Measurements from ENCODE around the gene CPNE2.

The CPNE2 gene

DNA sequence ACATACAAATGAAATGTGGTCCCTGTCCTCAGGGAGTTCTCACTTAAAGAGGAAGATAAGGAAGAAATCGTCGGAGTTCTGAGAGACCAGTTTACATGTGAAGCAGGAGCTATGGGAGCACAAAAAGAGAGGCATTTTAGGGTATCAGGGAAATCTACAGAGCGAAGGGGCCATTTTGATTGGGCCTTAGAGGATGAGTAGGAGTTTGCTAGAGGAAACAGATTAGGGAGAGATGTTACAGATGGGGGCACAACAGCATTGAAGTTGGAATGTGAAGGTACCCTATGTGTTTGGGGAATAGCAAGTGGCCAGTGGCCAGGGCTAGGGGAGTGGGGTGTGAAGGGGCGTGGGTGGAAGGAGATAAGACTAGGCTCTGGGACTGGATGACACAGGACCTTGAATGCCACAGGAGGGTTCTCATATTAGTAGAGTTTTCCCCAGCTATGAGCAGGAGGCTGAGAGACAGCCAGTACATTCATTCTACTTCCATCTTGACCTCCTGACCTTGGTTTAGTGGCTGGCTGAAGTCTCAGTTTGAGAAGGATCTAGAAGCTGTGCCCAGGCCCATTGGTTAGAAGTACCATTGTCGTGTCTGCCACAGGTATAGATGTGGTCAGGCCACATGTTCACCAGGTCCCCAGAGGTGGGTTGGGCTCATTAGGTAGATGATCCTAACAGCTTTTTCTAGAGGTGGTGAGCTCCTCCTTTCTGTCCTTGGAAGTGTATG is 34.8 kb downstream of the CPNE2 start:
- DNase-seq = no peak

DNA sequence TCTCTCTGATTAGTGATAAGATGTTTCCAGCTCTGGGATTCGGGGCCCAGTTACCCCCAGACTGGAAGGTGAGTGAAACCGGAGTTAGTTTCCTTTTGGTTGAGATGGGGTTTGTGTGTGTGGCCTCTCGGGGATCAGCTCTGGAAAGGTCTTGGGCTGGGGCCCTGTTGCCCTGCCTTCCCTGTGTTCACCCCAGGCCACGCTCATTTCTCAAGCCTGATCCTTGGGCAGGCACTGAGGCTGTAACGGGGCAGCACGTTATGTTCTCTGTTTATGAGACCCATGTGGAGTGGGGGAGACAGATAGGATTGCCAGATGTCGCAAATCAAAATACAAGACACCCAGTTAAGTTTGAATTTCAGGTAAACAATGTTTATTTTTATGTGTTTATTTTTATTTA is 35.5 kb downstream of the CPNE2 start:
- DNase-seq = no peak

DNA sequence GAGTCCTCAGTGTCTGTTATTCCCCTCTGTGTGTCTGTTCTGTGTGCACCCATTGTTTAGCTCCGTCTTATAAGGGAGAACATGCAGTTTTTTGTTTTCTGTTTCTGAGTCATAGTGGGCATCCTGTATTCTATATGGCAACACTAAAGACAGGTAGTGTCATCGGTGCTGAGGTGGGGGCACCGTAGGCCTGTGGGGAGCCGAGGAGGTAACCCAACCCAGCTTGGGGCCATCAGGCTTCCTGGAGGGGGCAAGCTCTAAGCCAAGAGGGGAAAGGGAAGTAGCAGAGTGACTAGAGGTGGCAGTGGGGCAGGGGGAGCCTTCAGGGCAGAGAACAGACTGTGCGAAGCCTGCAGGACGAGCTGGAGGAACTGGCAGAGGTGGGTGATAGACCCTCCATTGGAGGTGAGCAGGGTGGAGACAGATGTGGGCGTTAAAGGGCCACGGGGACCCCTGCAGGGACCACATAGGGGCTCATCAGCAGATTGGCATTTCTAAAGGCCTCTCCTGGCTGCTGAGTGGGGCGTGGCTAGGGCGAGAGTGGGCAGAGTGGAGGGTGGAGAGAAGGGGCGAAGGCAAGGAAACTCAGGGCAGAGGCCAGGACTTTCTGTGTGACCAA is 36.5 kb downstream of the CPNE2 start:
- no peak for DNase-seq

DNA sequence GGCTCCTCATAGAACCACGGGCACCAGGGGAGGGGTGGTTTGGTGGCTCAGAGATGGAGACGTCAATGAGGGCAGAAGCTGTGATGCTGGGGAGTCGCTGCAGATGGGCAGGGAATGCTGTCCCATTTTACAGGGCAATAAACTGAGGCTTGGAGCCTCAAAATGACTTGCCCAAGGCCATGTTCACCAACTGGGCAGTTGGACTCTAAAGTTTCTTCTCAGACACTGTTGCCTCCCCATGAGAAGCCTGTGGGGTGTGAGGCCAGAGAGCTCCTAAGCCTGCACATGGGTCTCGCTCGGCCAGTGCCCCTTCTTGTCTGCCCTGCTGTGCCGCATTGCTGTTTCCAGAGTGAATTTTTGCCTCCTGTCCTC is 38.6 kb downstream of the CPNE2 start:
- DNase-seq = no peak

DNA sequence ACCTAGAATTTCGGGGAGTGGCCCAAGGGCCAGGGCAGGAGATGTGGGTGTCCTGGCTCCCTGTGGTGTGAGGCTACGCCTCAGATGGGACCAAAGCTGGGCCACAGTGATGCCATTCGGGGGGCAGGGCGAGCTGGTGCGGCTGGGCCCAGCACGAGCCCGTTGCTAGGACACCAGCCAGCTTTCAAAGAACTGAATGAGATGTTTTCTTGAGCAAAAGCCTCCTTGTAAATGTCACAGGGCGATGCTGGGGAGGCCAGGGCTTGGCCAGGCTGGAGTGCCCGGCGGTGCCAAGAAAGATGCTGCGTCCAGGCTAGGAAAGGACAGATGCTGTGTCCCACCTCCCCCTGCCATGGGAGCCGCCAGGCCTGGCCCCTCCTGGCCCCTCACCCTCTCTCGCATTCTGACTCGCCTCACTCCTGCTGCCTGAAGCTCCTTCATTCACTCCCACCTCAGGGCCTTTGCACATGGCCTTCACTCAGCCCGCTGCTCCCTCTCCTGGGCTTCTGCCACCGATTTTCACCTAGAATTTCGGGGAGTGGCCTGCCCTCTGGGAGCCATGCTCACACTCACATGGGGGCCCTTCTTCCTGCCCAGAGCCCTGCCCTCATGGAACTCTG is 39.1 kb downstream of the CPNE2 start:
- DNase-seq = peak; percentile 26

DNA sequence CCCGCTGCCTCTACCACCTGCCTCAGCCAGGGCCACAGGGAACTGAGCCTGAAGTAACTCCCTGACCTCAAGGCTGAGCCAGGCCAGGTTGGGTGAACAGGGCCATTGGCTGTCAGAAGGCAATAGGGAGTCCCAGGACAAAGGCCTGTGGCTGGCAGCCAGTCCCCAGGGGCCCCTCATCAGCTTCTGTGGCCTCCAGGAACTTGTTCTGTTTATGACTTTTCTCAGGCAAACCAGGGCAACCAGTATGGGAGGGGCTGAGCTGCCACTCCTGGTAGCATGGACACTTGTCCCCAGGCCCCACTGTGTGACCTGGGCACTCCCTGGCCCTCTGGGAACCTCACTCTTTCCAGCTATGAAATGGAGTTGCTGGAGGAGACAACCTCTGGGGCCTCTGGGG is 40.1 kb downstream of the CPNE2 start:
- DNase-seq = no peak

DNA sequence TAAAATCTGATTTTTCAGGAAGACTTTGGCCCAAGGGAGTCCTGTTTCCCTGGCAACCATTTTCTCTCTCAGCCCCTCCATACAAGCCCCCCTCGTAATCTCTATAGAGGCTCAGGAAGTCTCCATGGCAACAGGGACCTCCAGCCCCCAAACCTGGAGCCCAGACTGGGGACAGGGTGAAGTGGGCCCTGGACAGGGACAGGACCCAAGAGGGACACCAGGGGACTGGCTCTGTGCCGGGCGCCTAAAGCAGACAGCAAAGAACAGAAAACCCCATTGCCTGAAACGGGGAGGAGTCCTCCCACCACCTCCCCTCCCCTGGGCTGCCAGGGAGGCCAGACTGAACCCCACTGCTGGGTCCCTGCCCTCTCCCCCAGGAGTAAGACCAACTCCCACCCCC is 40.6 kb downstream of the CPNE2 start:
- DNase-seq = no peak

DNA sequence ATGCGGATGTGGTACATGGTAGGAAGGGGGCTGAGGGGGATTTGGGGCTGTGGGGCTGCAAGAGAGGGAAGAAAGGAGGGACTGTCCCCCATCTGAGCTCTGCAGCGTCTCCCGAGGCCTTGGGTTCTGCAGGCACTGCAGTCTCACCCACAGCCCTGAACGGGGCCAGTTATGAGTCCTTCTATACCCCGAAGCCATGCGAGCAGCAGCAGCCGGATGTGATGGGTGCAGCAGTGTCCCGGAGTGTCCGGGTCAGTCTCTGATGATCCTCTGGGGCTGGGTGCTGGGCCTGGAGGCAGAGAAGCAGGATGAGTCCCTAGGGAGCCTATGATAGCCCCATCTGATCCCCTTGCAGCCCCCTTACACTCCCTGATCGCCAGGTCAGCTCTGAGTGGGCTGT is 41.5 kb downstream of the CPNE2 start:
- DNase-seq = no peak

DNA sequence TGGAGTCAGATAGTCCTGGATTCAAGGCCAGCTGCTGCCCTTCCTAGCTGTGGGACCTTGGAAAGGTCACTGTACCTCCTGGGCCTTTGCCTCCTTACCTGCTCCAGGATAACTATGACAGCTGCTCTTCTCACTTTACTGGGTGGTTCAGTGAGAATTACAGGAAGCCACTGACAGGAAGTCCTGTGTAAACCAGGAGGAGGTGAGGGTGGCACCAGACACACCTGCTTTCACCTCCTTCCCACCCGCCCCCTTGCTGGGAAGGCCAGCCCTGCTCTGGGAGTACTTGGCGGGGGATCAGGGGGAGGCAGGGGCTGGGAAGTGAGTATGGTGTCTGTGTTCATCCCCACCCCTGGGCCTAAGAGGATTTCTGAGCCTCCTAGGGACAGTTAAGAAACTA is 42.6 kb downstream of the CPNE2 start:
- DNase-seq = no peak

DNA sequence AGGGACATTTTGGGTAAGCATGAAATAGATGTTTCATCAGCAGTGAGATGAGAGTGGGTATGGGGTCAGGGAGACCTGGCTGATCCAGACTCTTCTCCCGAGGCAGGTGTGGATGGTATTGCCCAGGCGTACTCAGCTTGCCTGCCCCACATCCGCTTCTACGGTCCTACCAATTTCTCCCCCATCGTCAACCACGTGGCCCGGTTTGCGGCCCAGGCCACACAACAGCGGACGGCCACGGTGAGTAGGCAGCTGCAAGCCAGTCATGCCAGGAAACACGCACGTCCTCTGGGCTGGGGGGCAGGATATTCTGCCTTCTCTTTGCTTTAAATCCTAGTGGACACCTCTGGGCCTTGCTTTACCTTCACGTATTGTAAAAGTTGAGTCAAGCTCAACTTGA is 44.7 kb downstream of the CPNE2 start:
- no peak for DNase-seq

DNA sequence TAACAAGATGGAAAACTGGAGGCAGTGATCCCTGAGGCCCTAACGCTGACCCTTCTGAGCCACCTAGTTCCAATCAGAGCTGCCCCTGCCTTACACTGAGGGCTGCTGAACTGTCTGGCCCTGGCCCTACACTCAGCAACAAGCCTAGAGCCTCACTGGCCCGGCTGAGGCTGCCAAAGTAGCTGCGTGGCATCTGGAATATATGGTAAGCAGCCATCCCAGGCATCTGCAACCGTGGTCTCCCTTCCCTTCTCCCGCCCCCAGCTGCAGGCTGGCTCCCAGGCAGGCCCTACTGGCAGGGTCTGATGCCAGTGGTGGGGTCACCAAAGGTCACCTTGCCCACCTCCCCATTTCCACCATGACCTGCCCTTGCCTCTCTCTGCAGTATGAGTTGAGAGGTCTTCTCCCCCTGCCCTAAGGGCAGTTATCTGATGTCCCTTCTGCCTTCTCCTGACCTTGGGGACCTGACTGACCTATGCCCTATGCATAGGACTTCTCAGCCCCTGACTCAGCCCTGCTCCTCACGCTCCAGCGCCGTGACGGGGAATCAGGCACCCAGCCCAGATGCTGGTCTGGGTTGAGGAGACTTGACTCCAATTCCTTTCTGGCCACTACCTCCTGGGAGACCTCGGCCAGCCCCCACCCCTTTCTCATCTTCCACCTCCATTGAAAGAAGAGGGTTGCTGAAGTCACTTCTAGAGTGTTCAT is 45.3 kb downstream of the CPNE2 start:
- no peak for DNase-seq

DNA sequence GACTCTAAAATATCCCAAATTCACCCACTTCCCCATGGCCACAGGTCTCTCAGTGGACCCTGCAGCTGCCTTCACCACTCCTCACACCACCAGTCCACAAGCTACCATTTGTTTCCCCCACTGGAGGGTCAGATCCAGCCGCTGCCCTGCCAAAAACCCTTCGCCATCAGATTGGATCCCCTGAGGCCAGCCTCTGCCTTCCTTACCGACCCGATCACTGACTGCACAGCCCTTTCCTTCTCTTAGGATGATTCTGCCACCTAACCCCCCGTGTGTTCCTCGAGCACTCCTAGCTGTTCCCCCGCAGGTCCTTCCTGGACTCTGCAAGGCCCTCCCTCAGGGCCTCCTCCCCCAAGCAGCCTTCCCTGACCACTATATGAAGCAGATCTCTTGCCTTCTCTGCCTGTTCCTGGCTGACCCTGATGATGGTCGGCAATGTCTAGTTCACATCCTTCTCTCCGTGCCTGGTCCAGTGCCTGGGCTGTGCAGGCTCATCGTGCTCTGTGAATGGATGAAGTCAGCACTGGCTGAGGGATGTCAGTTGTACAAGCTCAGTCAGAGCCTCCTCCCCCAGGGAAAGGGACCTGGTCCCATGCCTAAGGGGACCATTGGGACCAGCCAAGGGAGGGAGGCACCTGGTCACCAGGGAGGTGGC is 46.0 kb downstream of the CPNE2 start:
- DNase-seq = no peak

DNA sequence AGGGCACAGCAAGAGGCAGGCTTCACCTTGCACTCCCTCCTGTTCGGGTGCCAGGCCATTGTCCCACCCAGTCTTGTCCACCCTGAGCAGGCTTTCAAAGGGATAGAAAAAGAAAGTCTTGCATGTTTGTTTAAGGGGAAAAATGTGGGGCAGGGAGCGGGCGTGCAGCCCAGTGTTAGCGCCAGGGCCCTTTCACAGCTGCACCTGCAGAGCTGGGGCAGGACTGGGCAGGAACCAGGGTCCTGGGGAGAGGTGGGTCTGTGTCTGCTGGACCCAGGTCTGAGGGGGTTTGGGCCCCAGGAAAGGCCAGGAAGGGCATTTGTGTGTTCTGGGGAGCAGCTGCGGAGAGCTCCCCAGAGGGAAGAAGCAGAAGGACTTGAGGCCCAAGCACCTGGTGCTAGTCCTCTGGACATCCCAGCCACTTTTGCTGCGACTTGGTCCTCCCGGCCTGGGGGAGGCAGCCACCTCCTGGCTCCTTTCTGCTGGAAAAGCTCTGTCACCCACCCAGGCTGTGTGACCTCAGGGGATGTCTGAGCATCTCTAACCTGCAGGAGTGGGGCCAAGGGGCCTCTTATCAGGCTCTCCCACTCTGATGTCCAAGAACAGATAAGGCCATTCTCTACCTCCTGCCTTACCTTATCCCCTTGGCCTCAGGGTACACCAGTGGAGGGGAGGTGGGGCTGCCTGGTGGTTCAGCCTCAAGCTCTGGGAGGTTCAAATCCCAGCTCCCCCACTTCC is 48.7 kb downstream of the CPNE2 start:
- no peak for DNase-seq

DNA sequence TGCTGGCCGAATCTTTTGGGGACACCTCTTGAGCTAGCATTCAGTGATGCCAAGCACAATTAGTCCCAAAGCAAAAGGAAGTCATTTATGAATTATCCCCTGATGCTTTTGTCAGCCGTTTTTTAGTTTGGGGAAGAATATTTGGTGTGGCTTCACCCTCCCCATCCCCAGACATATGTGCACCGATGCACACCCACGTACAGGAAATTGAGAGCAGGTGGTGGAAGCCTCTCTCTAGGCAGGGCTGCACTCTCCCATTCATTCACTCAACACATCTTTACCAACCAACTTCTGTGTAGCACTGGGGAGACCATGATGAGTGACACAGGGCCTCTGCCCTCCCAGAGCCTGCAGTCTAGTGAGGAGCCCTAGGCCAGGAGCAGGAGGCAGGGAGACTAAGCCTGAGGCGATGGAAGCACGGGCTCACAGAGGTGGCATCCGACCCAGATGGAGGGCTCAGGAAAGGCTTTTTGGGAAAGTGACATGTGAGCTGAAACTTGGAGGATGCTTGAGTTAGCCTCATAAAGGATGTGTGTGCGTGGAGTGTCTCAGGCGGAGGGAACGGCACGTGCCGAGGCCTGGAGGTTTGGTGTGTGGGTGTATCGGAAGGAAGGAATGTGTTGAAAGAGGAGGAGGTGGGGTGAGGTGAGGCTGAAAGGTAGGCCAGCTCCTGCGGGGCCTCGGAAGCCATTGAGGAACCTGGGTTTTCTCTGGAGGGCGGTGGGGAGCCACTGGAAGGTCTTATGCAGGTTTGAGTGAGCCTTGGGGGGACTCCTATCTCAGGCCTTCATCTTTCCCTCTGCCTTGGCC is 49.6 kb downstream of the CPNE2 start:
- no peak for DNase-seq

DNA sequence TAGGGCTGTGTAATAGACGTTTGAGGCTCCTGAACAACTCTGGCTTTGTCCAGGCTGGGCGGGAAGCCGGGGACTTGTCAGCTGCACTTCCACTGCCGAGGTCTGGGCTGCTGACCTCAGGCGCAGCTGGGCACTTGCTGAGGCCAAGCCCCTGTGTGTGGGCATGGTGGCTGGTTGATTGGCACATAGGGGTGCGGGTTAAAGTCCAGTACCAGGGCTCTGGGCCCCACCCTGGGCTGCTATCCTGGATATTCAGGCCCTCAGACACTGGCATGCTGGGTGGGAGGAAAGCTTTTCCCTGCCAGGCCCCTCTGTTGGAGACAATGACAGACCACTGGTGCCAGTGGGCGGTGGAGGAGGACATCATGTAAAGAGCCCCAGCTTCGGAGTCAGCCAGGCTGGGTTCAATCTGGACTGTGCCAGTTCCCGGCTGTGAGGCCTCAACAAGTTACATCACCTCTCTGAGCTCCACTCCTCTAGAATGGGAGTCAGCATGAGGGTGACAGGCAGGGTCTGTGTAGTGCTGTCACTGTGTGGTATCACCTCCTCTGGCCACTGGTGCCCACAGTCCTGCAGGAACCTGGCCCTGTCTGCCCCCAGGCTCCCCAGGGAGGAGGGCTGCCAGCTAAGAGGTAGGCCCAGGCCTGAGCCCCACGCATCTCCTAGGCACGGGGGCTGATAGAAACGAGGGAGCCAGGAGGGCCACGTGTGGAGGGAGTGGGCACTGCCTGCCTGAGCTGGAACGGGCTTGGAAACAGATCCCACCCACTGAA is 51.0 kb downstream of the CPNE2 start:
- no peak for DNase-seq

DNA sequence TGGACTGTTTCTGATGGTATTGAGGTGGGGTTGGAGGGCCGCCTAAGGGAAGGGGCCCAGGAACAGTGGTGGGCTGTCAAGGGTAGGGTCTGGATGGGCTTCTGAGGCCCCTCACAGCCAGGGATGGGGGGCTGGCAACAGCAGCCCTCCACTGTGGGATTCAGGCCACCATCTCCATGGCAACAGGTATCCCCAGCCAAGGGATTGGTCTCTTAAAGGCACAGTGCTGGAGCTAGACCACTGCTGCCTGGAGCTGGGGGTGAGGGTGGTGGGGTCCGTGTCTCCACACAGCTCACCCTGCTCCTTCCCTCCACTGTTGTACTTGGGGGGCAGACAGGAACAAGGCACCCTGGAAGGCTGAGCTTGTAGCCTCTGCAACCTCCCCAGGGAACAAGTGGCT is 51.6 kb downstream of the CPNE2 start:
- DNase-seq = no peak

DNA sequence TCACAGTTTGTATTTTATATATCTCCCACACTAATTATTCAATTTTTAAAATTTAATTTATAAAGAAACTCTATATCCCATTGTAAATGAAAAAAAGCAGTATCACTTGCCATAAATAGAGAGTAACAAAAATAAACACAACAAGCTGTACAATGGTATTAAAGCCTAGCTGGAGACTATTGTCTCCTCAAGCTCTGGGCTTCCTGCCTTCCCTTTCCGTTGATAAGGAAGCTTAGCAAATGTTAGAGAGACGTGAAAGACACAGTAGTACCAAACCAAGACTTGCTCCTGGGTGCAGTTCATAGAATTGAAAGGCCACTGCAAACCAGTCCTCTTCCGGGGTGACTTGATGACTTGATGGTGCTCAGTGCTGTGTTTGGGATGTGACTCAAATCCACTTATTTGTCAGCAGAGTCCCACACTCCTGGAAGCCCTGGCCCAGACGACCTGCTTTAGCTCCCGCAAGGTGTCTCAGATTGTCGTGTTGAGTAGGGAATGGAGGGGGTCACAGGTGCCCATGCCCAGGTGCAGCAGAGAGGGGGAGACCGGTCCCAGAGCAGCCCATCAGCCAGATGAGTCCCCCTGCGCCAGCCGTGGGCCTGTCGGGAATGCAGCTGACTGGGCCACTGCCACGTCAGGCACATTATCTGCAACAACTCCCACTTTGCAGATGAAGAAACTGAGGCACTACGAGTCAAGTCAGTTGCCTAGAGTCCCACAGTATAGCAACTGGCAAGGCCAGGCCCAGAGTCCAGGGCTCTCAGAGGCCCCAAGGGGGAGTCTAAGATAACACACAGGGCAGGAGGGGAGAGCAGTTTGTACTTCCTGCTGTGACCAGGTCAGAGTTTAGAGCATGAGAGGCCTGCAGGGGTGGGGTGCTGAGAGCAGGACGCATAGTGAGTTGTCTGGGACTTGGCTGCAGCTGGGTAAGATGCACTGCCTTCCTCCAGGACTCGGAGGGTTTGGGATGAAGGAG is 53.0 kb downstream of the CPNE2 start:
- DNase-seq = no peak

DNA sequence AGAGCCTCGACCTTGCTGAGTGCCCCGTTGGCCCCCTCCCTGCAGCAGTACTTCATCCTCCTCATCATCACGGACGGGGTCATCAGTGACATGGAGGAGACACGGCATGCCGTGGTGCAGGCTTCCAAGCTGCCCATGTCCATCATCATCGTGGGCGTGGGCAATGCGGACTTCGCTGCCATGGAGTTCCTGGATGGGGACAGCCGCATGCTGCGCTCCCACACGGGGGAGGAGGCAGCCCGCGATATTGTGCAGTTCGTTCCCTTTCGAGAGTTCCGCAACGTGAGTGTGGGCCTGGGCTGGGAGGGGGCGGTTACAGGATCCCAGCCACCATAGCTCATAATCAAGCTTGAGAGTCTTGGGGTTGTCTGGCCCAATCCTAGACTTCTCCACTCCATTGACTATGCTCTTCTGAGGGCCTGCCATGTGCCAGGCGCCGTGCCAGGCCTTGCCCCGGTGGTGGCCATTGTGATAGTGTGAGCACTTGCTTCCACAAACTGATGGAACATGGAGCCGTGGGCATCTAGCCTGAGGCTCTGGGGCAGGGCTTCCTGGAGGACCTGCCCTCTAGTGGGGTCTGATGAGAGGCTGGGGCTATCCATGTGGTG is 53.8 kb downstream of the CPNE2 start:
- no peak for DNase-seq

DNA sequence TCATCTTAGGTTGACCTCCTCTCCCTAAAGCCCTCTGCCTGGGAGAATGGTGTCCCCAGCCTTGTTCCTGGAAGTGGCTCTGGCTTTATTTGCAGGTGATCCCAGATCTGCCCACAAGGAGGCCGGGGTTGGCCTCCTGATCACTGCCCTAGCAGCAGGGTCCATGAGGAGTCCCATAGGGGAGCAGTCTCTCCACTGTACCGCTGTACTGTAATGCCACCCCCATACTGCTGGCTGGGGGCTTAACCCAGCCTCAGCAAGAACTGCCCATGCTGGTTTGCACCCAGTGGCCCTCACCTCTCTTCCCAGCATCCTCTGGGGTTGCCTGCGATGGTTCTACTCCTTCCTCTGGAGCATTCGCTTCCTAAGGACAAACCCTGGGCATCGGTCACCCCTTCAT is 54.4 kb downstream of the CPNE2 start:
- DNase-seq = no peak
